WTC11 (cell line): ENCODE data around the gene SPINK6. TPM values are rescaled to one million over a fixed set of nuclear protein-coding genes. Genes with fewer than 3 reads are reported as not detected.

ENCODE experiments used
- ATAC-seq: fragments of 200-7000 bp; cut with Tn5 transposase; 2 replicates; pipeline ENCODE4 v1.10.0; 2021; ENCODE audit warnings: mild to moderate bottlenecking, moderate library complexity
- CTCF ChIA-PET: fragments of 300-600 bp; sonication (Branson Sonifier 250); formaldehyde crosslinking; loops from one replicate; lab custom pipeline; 2021; ENCODE audit warnings: antibody characterized with exemption; lab: Charles Lee
- POLR2A ChIA-PET: fragments of 350-600 bp; sonication (Branson Sonifier 250); formaldehyde crosslinking; loops from one replicate; lab custom pipeline; 2021; ENCODE audit warnings: antibody characterized with exemption; lab: Charles Lee
- DNase-seq: peaks from one replicate; pipeline ENCODE4 v3.0.0; 2021; ENCODE audit warnings: low spot score
- H3K27ac Mint-ChIP-seq: 2 replicates; pipeline ENCODE4 v1.8.0; 2021; ENCODE audit warnings: mixed read lengths
- H3K27me3 Mint-ChIP-seq: 2 replicates; pipeline ENCODE4 v1.8.0; 2021; ENCODE audit warnings: low read depth, mild to moderate bottlenecking, moderate library complexity, mixed read lengths
- H3K36me3 Mint-ChIP-seq: 2 replicates; pipeline ENCODE4 v1.8.0; 2021; ENCODE audit warnings: mixed read lengths
- H3K4me1 Mint-ChIP-seq: 2 replicates; pipeline ENCODE4 v1.8.0; 2022; ENCODE audit warnings: mixed read lengths
- H3K4me3 Mint-ChIP-seq: 2 replicates; pipeline ENCODE4 v1.8.0; 2021; ENCODE audit warnings: mild to moderate bottlenecking, moderate library complexity, mixed read lengths
- H3K9me3 Mint-ChIP-seq: 2 replicates; pipeline ENCODE4 v1.8.0; 2021; ENCODE audit warnings: mixed read lengths
- CBFB ChIP-seq: sonication (generic); formaldehyde crosslinking; IDR thresholded peaks from 2 replicates; pipeline ENCODE4 v1.8.1; 2022; ENCODE audit warnings: mild to moderate bottlenecking, low read depth, missing genetic modification reagents
- CREM ChIP-seq: sonication (generic); formaldehyde crosslinking; IDR thresholded peaks from 2 replicates; pipeline ENCODE4 v1.8.1; 2022; ENCODE audit warnings: mild to moderate bottlenecking, missing genetic modification reagents, moderate library complexity
- GABPB1 ChIP-seq: sonication (generic); formaldehyde crosslinking; IDR thresholded peaks from 2 replicates; pipeline ENCODE4 v1.8.1; 2023; ENCODE audit warnings: mild to moderate bottlenecking, missing genetic modification reagents
- KAT7 ChIP-seq: sonication (generic); formaldehyde crosslinking; IDR thresholded peaks from 2 replicates; pipeline ENCODE4 v1.8.1; 2023; ENCODE audit warnings: missing genetic modification reagents, mild to moderate bottlenecking, borderline replicate concordance
- MXD4 ChIP-seq: fragments of 250-450 bp; sonication (Bioruptor Pico); IDR thresholded peaks from 2 replicates; pipeline ENCODE4 v1.8.0; 2021; ENCODE audit warnings: mild to moderate bottlenecking, moderate library complexity, borderline replicate concordance
- NFE2L1 ChIP-seq: sonication (generic); formaldehyde crosslinking; IDR thresholded peaks from 2 replicates; pipeline ENCODE4 v1.8.1; 2023; ENCODE audit warnings: missing genetic modification reagents
- SMAD3 ChIP-seq: sonication (generic); formaldehyde crosslinking; IDR thresholded peaks from 2 replicates; pipeline ENCODE4 v1.8.0; 2022; ENCODE audit warnings: missing genetic modification reagents, mild to moderate bottlenecking, borderline replicate concordance
- SOX15 ChIP-seq: fragments of 250-450 bp; sonication (Bioruptor Pico); IDR thresholded peaks from 2 replicates; pipeline ENCODE4 v1.9.0; 2021; ENCODE audit warnings: mild to moderate bottlenecking
- SP1 ChIP-seq: sonication (generic); formaldehyde crosslinking; conservative IDR thresholded peaks from 2 replicates; pipeline ENCODE4 v1.8.1; 2022; ENCODE audit warnings: missing genetic modification reagents
- TEAD4 ChIP-seq: sonication (generic); formaldehyde crosslinking; IDR thresholded peaks from 2 replicates; pipeline ENCODE4 v1.8.0; 2022; ENCODE audit warnings: mild to moderate bottlenecking, missing genetic modification reagents
- ZNF317 ChIP-seq: sonication (generic); formaldehyde crosslinking; IDR thresholded peaks from 2 replicates; pipeline ENCODE4 v1.8.1; 2023; ENCODE audit warnings: low read depth, mild to moderate bottlenecking, moderate library complexity, missing genetic modification reagents, borderline replicate concordance
- ZNF396 ChIP-seq: fragments of 250-450 bp; sonication (Bioruptor Pico); IDR thresholded peaks from 2 replicates; pipeline ENCODE4 v1.8.0; 2021; ENCODE audit warnings: mild to moderate bottlenecking, moderate library complexity, borderline replicate concordance
- total RNA-seq: library from RNA; stranded (reverse); gene quantifications from 3 replicates; pipeline ENCODE4 v1.2.3, GENCODE V29; 2021
- TF ChIP-seq, protein P1 (sequence below): sonication (generic); formaldehyde crosslinking; IDR thresholded peaks from 2 replicates; pipeline ENCODE4 v1.8.1; 2023; ENCODE audit warnings: mild to moderate bottlenecking, missing genetic modification reagents, moderate library complexity
- TF ChIP-seq, protein P2 (sequence below): sonication (generic); formaldehyde crosslinking; IDR thresholded peaks from 2 replicates; pipeline ENCODE4 v1.8.0; 2022; ENCODE audit warnings: mild to moderate bottlenecking, missing genetic modification reagents
- TF ChIP-seq, protein P3 (sequence below): sonication (generic); formaldehyde crosslinking; IDR thresholded peaks from 2 replicates; pipeline ENCODE4 v1.8.0; 2022; ENCODE audit warnings: mild to moderate bottlenecking, missing genetic modification reagents
- TF ChIP-seq, protein P4 (sequence below): fragments of 250-450 bp; sonication (Bioruptor Pico); IDR thresholded peaks from 2 replicates; pipeline ENCODE4 v1.9.0; 2021; ENCODE audit warnings: mild to moderate bottlenecking
- TF ChIP-seq, protein P5 (sequence below): sonication (generic); formaldehyde crosslinking; IDR thresholded peaks from 2 replicates; pipeline ENCODE4 v1.8.1; 2022; ENCODE audit warnings: mild to moderate bottlenecking, missing genetic modification reagents, moderate library complexity, borderline replicate concordance
- TF ChIP-seq, protein P6 (sequence below): sonication (generic); formaldehyde crosslinking; IDR thresholded peaks from 2 replicates; pipeline ENCODE4 v1.8.0; 2022; ENCODE audit warnings: mild to moderate bottlenecking, missing genetic modification reagents
- TF ChIP-seq, protein P7 (sequence below): sonication (generic); formaldehyde crosslinking; IDR thresholded peaks from 2 replicates; pipeline ENCODE4 v1.8.0; 2022; ENCODE audit warnings: missing genetic modification reagents
- TF ChIP-seq, protein P8 (sequence below): sonication (generic); formaldehyde crosslinking; conservative IDR thresholded peaks from 2 replicates; pipeline ENCODE4 v1.8.1; 2022; ENCODE audit warnings: mild to moderate bottlenecking, missing genetic modification reagents

SPINK6 gene
- total RNA-seq, 1 experiment from 2014 or later = not detected

DNA sequence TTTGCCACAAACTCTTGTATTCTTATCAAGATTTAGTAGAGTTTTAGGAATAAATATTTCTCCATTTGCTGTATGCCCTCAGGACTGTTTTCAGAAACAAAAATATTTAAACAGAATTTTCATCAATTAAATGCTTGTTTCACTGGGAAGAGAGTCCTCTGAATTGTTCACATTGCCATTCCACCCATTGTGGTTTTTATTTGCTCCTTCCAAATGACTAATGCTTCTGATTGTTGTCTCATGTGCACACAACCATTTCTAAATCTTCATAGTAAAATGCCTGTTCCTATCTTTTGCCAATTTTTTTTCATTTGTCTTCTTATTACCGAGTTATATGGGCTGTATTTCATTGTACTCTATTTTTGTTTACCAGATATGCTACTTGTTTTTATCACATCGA lies 46.1 kb downstream of the SPINK6 start (continued):
- TF ChIP-seq, protein P1, sequence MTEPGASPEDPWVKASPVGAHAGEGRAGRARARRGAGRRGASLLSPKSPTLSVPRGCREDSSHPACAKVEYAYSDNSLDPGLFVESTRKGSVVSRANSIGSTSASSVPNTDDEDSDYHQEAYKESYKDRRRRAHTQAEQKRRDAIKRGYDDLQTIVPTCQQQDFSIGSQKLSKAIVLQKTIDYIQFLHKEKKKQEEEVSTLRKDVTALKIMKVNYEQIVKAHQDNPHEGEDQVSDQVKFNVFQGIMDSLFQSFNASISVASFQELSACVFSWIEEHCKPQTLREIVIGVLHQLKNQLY (CRISPR knock-in tag) = no peak
- TF ChIP-seq, protein P2, sequence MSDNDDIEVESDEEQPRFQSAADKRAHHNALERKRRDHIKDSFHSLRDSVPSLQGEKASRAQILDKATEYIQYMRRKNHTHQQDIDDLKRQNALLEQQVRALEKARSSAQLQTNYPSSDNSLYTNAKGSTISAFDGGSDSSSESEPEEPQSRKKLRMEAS (CRISPR knock-in tag) = no peak
- TF ChIP-seq, protein P3, sequence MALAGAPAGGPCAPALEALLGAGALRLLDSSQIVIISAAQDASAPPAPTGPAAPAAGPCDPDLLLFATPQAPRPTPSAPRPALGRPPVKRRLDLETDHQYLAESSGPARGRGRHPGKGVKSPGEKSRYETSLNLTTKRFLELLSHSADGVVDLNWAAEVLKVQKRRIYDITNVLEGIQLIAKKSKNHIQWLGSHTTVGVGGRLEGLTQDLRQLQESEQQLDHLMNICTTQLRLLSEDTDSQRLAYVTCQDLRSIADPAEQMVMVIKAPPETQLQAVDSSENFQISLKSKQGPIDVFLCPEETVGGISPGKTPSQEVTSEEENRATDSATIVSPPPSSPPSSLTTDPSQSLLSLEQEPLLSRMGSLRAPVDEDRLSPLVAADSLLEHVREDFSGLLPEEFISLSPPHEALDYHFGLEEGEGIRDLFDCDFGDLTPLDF (CRISPR knock-in tag) = no peak
- TF ChIP-seq ZNF396 (CRISPR knock-in tag) = no peak
- TF ChIP-seq CREM (CRISPR knock-in tag) = no peak
- TF ChIP-seq, protein P4, sequence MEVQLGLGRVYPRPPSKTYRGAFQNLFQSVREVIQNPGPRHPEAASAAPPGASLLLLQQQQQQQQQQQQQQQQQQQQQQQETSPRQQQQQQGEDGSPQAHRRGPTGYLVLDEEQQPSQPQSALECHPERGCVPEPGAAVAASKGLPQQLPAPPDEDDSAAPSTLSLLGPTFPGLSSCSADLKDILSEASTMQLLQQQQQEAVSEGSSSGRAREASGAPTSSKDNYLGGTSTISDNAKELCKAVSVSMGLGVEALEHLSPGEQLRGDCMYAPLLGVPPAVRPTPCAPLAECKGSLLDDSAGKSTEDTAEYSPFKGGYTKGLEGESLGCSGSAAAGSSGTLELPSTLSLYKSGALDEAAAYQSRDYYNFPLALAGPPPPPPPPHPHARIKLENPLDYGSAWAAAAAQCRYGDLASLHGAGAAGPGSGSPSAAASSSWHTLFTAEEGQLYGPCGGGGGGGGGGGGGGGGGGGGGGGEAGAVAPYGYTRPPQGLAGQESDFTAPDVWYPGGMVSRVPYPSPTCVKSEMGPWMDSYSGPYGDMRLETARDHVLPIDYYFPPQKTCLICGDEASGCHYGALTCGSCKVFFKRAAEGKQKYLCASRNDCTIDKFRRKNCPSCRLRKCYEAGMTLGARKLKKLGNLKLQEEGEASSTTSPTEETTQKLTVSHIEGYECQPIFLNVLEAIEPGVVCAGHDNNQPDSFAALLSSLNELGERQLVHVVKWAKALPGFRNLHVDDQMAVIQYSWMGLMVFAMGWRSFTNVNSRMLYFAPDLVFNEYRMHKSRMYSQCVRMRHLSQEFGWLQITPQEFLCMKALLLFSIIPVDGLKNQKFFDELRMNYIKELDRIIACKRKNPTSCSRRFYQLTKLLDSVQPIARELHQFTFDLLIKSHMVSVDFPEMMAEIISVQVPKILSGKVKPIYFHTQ (CRISPR knock-in tag) = no peak

DNA sequence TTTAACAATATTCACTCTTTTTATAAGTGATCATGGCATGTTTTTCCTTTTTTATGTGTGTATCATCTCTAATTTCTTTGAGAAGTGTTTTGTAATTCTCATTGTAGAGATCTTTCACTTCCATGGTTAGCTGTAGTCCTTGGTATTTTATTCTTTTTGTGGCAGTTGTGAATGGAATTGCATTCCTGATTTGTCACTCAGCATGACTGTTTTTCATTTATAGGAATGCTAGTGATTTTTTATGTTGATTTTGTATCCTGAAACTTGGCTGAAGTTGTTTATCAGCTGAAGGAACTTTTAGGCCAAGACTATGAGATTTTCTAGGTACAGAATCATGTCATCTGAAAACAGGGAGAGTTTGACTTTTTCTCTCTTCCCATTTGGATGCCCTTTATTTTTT lies 52.6 kb downstream of the SPINK6 start:
- Mint-ChIP-seq H3K27me3 (peaks cover 3% of the 10 kb centered on the region; the same call in 1 of the 2 replicates), H3K27ac (no peak overlapping the region), H3K4me3 (no peak overlapping the region), H3K9me3 (peaks cover 47% of the 10 kb centered on the region), H3K36me3 (peaks cover 10% of the 10 kb centered on the region), H3K4me1 (no peaks in the 10 kb centered on the region)
- POLR2A ChIA-PET = no interaction called here
- ATAC-seq (no peak), DNase-seq (no peak)
- CTCF ChIA-PET = no interaction called here
- TF ChIP-seq, protein P5, sequence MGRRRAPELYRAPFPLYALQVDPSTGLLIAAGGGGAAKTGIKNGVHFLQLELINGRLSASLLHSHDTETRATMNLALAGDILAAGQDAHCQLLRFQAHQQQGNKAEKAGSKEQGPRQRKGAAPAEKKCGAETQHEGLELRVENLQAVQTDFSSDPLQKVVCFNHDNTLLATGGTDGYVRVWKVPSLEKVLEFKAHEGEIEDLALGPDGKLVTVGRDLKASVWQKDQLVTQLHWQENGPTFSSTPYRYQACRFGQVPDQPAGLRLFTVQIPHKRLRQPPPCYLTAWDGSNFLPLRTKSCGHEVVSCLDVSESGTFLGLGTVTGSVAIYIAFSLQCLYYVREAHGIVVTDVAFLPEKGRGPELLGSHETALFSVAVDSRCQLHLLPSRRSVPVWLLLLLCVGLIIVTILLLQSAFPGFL = no peak
- TF ChIP-seq MXD4 (CRISPR knock-in tag) (no peak), SP1 (no peak), SOX15 (no peak), KAT7 (no peak), ZNF317 (CRISPR knock-in tag) (no peak), TEAD4 (CRISPR knock-in tag) (no peak), GABPB1 (CRISPR knock-in tag) (no peak), NFE2L1 (no peak), SMAD3 (CRISPR knock-in tag) (no peak), CBFB (CRISPR knock-in tag) (no peak)
- TF ChIP-seq, protein P6, sequence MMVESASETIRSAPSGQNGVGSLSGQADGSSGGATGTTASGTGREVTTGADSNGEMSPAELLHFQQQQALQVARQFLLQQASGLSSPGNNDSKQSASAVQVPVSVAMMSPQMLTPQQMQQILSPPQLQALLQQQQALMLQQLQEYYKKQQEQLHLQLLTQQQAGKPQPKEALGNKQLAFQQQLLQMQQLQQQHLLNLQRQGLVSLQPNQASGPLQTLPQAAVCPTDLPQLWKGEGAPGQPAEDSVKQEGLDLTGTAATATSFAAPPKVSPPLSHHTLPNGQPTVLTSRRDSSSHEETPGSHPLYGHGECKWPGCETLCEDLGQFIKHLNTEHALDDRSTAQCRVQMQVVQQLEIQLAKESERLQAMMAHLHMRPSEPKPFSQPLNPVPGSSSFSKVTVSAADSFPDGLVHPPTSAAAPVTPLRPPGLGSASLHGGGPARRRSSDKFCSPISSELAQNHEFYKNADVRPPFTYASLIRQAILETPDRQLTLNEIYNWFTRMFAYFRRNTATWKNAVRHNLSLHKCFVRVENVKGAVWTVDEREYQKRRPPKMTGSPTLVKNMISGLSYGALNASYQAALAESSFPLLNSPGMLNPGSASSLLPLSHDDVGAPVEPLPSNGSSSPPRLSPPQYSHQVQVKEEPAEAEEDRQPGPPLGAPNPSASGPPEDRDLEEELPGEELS (CRISPR knock-in tag) = no peak
- TF ChIP-seq, protein P7, sequence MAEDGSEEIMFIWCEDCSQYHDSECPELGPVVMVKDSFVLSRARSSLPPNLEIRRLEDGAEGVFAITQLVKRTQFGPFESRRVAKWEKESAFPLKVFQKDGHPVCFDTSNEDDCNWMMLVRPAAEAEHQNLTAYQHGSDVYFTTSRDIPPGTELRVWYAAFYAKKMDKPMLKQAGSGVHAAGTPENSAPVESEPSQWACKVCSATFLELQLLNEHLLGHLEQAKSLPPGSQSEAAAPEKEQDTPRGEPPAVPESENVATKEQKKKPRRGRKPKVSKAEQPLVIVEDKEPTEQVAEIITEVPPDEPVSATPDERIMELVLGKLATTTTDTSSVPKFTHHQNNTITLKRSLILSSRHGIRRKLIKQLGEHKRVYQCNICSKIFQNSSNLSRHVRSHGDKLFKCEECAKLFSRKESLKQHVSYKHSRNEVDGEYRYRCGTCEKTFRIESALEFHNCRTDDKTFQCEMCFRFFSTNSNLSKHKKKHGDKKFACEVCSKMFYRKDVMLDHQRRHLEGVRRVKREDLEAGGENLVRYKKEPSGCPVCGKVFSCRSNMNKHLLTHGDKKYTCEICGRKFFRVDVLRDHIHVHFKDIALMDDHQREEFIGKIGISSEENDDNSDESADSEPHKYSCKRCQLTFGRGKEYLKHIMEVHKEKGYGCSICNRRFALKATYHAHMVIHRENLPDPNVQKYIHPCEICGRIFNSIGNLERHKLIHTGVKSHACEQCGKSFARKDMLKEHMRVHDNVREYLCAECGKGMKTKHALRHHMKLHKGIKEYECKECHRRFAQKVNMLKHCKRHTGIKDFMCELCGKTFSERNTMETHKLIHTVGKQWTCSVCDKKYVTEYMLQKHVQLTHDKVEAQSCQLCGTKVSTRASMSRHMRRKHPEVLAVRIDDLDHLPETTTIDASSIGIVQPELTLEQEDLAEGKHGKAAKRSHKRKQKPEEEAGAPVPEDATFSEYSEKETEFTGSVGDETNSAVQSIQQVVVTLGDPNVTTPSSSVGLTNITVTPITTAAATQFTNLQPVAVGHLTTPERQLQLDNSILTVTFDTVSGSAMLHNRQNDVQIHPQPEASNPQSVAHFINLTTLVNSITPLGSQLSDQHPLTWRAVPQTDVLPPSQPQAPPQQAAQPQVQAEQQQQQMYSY (CRISPR knock-in tag) = no peak
- TF ChIP-seq, protein P8, sequence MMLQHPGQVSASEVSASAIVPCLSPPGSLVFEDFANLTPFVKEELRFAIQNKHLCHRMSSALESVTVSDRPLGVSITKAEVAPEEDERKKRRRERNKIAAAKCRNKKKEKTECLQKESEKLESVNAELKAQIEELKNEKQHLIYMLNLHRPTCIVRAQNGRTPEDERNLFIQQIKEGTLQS (CRISPR knock-in tag) = no peak
